ENCODE results near the gene PTPRJ. TPM values are rescaled to one million over a fixed set of nuclear protein-coding genes. Genes with fewer than 3 reads are reported as not detected.
"Not testable (repeated sequence)": the region's sequence is repeated elsewhere in the genome, so short reads cannot be mapped to it uniquely, and the experiment has no call there.

The PTPRJ gene
- total RNA-seq, 6 experiments from 2014 or later = 12.5 to 33.0 (median 19.8) TPM

DNA sequence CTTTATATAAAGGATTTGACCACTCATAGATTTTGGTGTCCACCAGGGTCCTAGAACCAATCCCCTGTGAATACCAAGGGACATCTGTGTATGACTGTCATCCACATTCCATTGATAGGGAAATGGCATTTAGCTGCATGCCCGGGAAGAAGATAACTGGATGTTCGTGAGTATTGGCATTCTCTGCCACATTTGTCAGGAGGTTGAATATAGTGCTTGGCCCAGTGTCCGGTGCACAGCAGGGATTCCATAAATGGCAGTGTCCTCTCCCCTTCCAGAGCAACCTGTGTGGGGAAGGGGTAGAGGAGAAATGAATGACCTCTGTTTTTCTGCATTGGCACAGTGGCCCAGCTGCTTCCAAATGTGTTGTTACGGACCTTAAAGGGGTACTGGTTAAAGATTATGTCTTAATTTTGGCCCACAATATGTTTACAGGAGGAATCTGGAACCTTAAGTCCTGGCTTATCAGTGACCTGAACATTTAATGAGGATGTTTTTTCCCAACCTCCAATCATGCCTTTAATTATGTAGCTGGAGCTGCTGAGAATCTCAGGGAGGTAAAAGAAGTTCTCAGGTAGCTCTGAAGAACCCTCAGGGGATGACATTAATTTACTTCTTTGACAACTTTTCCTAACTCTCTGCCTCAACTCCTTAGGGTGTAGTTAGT, 202.6 kb downstream of the PTPRJ start:
- H3K36me3 ChIP-seq = no peaks in the 10 kb centered on the region
- intact Hi-C loops (cut with DNase I) = no loop called here
- no peak overlapping the region for H3K27ac ChIP-seq
- H3K4me1 ChIP-seq = no peaks in the 10 kb centered on the region
- TF ChIP-seq, protein P1, sequence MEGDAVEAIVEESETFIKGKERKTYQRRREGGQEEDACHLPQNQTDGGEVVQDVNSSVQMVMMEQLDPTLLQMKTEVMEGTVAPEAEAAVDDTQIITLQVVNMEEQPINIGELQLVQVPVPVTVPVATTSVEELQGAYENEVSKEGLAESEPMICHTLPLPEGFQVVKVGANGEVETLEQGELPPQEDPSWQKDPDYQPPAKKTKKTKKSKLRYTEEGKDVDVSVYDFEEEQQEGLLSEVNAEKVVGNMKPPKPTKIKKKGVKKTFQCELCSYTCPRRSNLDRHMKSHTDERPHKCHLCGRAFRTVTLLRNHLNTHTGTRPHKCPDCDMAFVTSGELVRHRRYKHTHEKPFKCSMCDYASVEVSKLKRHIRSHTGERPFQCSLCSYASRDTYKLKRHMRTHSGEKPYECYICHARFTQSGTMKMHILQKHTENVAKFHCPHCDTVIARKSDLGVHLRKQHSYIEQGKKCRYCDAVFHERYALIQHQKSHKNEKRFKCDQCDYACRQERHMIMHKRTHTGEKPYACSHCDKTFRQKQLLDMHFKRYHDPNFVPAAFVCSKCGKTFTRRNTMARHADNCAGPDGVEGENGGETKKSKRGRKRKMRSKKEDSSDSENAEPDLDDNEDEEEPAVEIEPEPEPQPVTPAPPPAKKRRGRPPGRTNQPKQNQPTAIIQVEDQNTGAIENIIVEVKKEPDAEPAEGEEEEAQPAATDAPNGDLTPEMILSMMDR (IDR thresholded peaks at IDR 0.05) = no peak
- no peak for TF ChIP-seq POLR2A (IDR thresholded peaks at IDR 0.05)
- ATAC-seq = no peak
- 51% methylated on average over 4 of the region's 4 CpGs for WGBS (ENCODE audit: insufficient coverage, low coverage, low lambda C conversion rate, missing lambda C conversion rate)
- no peak overlapping the region for H3K4me3 ChIP-seq
- no peaks in the 10 kb centered on the region for H3K27me3 ChIP-seq
- no peaks in the 10 kb centered on the region for H3K9me3 ChIP-seq
- no peak for DNase-seq

DNA sequence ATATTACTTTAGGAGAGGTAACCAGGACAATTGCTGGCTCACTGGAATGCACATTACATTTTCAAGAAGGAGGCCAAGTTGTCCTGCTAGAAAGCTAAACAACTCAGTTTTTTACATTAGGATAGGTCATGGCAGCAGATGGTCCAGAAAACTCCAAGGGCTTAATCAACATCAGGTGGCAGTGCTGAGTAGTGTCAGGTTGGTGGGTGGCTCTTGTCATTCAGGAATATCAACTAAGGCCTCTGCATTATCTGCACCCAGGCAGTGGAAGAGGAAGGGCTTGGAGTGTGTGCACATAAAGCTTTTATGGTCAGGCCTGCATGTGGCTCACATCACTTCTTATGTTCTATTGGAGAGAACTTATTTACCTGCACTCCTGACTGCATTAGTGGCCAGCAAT, 204.1 kb downstream of the PTPRJ start:
- DNase-seq (no peak), ATAC-seq (no peak)
- H3K4me3 ChIP-seq = no peak overlapping the region
- intact Hi-C loops (cut with DNase I) = no loop called here
- no peaks in the 10 kb centered on the region for H3K27me3 ChIP-seq
- TF ChIP-seq, protein P1 (IDR thresholded peaks at IDR 0.05) = no peak
- TF ChIP-seq POLR2A (IDR thresholded peaks at IDR 0.05) = no peak
- H3K9me3 ChIP-seq = no peaks in the 10 kb centered on the region
- no peak overlapping the region for H3K27ac ChIP-seq
- no peaks in the 10 kb centered on the region for H3K36me3 ChIP-seq
- no peaks in the 10 kb centered on the region for H3K4me1 ChIP-seq

DNA sequence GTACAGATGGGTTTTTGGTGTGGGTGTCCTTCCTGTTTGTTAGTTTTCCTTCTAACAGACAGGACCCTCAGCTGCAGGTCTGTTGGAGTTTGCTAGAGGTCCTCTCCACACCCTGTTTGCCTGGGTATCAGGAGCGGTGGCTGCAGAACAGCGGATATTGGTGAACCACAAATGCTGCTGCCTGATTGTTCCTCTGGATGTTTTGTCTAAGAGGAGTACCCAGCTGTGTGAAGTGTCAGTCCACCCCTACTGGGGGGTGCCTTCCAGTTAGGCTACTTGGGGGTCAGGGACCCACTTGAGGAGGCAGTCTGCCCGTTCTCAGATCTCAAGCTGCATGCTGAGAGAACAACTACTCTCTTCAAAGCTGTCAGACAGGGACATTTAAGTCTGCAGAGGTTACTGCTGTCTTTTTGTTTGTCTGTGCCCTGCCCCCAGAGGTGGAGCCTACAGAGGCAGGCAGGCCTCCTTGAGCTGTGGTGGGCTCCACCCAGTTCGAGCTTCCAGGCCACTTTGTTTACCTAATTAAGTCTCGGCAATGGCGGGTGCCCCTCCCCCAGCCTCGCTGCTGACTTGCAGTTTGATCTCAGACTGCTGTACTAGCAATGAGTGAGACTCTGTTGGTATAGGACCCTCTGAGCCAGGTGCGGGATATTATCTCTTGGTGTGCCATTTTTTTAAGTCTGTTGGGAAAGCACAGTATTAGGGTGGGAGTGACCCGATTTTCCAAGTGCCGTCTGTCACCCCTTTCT, 210.7 kb downstream of the PTPRJ start:
- H3K27ac ChIP-seq; H3K27me3 ChIP-seq; intact Hi-C loops (cut with DNase I); H3K4me3 ChIP-seq; H3K4me1 ChIP-seq; H3K36me3 ChIP-seq; H3K9me3 ChIP-seq; ATAC-seq; DNase-seq: not testable (repeated sequence)
- 61% methylated on average over 5 of the region's 10 CpGs for WGBS (ENCODE audit: insufficient coverage, low coverage, low lambda C conversion rate, missing lambda C conversion rate)

DNA sequence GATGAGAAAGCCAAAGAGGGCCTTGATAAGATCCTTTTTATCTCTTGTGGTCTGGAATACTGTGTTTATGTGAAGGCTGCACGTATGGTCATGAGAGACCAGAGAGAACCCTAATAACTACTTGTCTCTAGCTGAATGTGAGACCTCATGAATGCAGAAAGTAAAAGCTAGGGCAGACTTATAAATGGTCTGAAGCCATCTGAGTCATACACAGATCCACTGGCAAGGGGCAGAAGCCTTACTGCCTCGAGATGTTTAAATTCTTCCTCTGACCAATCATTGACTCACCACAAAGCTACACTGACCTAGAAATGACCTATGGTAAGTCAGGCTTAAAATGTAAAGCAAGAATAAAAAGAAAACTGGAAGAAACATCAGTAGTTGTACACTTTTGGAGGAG, 213.5 kb downstream of the PTPRJ start:
- Histone ChIP-seq H3K36me3 (no peaks in the 10 kb centered on the region), H3K4me1 (no peaks in the 10 kb centered on the region), H3K4me3 (no peak overlapping the region), H3K9me3 (no peaks in the 10 kb centered on the region), H3K27ac (no peak overlapping the region), H3K27me3 (no peaks in the 10 kb centered on the region)
- ATAC-seq (no peak), DNase-seq (no peak)
- intact Hi-C loops (cut with DNase I) = no loop called here
- 32% methylated on average over 2 of the region's 2 CpGs for WGBS (ENCODE audit: insufficient coverage, low coverage, low lambda C conversion rate, missing lambda C conversion rate)
- TF ChIP-seq POLR2A (IDR thresholded peaks at IDR 0.05) = no peak

DNA sequence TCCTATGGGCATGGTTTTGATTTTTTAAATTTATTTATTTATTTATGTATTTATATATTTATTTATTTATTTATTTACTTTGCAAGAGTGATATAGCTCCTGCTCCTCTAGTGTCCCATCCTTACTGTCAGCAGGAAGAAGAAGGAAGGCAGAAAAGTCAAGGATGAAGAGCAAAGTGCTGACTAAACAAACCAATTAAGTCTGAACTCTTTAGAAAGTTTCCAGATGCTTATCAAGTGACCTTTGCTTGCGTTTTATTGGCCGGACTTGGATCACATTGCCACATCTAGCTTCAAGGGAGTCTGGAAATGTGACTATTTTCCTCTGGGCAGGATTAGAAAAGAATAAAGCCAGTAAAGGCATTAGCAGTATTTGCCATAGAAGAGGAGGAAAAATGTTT, 227.5 kb downstream of the PTPRJ start:
- no peaks in the 10 kb centered on the region for H3K27me3 ChIP-seq
- no peak overlapping the region for H3K27ac ChIP-seq
- ATAC-seq (no peak), DNase-seq (no peak)
- no peaks in the 10 kb centered on the region for H3K9me3 ChIP-seq
- no peaks in the 10 kb centered on the region for H3K36me3 ChIP-seq
- intact Hi-C loops (cut with DNase I) = no loop called here
- 37% methylated on average over 2 of the region's 2 CpGs for WGBS (ENCODE audit: insufficient coverage, low coverage, low lambda C conversion rate, missing lambda C conversion rate)
- TF ChIP-seq, protein P1 (IDR thresholded peaks at IDR 0.05) = no peak
- TF ChIP-seq POLR2A (IDR thresholded peaks at IDR 0.05) = no peak
- H3K4me1 ChIP-seq = no peaks in the 10 kb centered on the region
- no peak overlapping the region for H3K4me3 ChIP-seq

Data from right lobe of liver (tissue), 6 donors.